CD4-positive, alpha-beta T cell (primary cell): ENCODE measurements around the gene RAB11FIP3. TPM values are rescaled to one million over a fixed set of nuclear protein-coding genes. Genes with fewer than 3 reads are reported as not detected.

Experiments used
- ATAC-seq: fragments of 200-7000 bp; cut with Tn5 transposase; one replicate; pipeline ENCODE4 v1.10.0; 2022; ENCODE audit warnings: mild to moderate bottlenecking; ENCODE audit not compliant: poor library complexity
- CTCF ChIA-PET: fragments of 350-600 bp; sonication (Branson Sonifier 250); formaldehyde crosslinking; loops from one replicate; lab custom pipeline; 2021; ENCODE audit warnings: antibody characterized with exemption, inconsistent platforms; lab: Charles Lee
- POLR2A ChIA-PET: fragments of 350-600 bp; sonication (Branson Sonifier 250); formaldehyde crosslinking; loops from one replicate; lab custom pipeline; 2021; ENCODE audit warnings: antibody characterized with exemption, inconsistent platforms; lab: Charles Lee
- DNase-seq, 14 experiments: peaks; one replicate each; pipeline ENCODE4 v3.0.0-alpha.2; 2013 to 2020; ENCODE audit warnings: mixed read lengths in 2 of 14
- H3K27ac ChIP-seq, 2 donors: one replicate each; pipeline versions ENCODE4 v1.5.1 to v1.7.0; 2013; ENCODE audit warnings: low read length in 2 of 2, low read depth in 1 of 2, mild to moderate bottlenecking in 1 of 2
- H3K27me3 ChIP-seq, 2 experiments: 1 replicate in 1 of 2; 2 replicates in 1 of 2; pipeline versions ENCODE4 v1.6.1 to v1.7.0; 2013; ENCODE audit warnings: low read length in 2 of 2, control low read depth in 1 of 2, mild to moderate bottlenecking in 1 of 2, moderate library complexity in 1 of 2; ENCODE audit not compliant: insufficient read depth in 2 of 2, control insufficient read depth in 1 of 2
- H3K36me3 ChIP-seq: one replicate; pipeline ENCODE4 v1.6.1; 2013; ENCODE audit warnings: low read length, control low read depth; ENCODE audit not compliant: insufficient read depth
- H3K4me1 ChIP-seq: one replicate; pipeline ENCODE4 v1.6.1; 2013; ENCODE audit warnings: low read length, control low read depth; ENCODE audit not compliant: insufficient read depth
- H3K4me3 ChIP-seq: one replicate; pipeline ENCODE4 v1.5.1; 2013; ENCODE audit warnings: mild to moderate bottlenecking, low read length, moderate library complexity
- H3K9me3 ChIP-seq, 2 experiments: 1 replicate in 1 of 2; 2 replicates in 1 of 2; pipeline versions ENCODE4 v1.6.1 to v1.7.0; 2013; ENCODE audit warnings: low read length in 2 of 2, mild to moderate bottlenecking in 2 of 2, control low read depth in 1 of 2, moderate library complexity in 1 of 2; ENCODE audit not compliant: control insufficient read depth in 1 of 2, insufficient read depth in 1 of 2
- H3K27ac Mint-ChIP-seq: one replicate; pipeline ENCODE4 v1.8.0; 2020; ENCODE audit warnings: mixed read lengths
- H3K27me3 Mint-ChIP-seq: one replicate; pipeline ENCODE4 v1.8.0; 2021; ENCODE audit warnings: mixed read lengths
- H3K36me3 Mint-ChIP-seq: one replicate; pipeline ENCODE4 v1.8.0; 2021; ENCODE audit warnings: low read depth, mixed read lengths
- H3K4me1 Mint-ChIP-seq: one replicate; pipeline ENCODE4 v1.8.0; 2021; ENCODE audit warnings: low read depth, mixed read lengths
- H3K4me3 Mint-ChIP-seq: one replicate; pipeline ENCODE4 v1.8.0; 2020; ENCODE audit warnings: mild to moderate bottlenecking, mixed read lengths
- H3K9me3 Mint-ChIP-seq: one replicate; pipeline ENCODE4 v1.8.0; 2020; ENCODE audit warnings: mixed read lengths
- CTCF ChIP-seq: fragments of 200-600 bp; IDR thresholded peaks from one replicate; pipeline ENCODE4 v1.8.0; 2022; ENCODE audit warnings: antibody characterized with exemption, mild to moderate bottlenecking
- intact Hi-C, 2 experiments: fragments of 100-400 bp; cut with DNase I in 1 of 2; cut with micrococcal nuclease in 1 of 2; formaldehyde crosslinking; loops; one replicate each; pipeline versions ENCODE4 v1.15.1 to v1.9.0; 2023 to 2025; cut with DNase I, micrococcal nuclease
- total RNA-seq, 174 experiments: library from RNA in 2 of 174; stranded (reverse) in 2 of 174; gene quantifications; one replicate each; pipeline ENCODE4 v1.2.3 and lab custom pipeline; 2021 to 2026

RAB11FIP3 gene
- total RNA-seq, 2 experiments from 2014 or later: 28.4 to 29.0 TPM

- H3K27ac Mint-ChIP-seq: no peak overlapping the region
- H3K4me3 Mint-ChIP-seq: no peak overlapping the region
- ATAC-seq: no peak
- H3K9me3 Mint-ChIP-seq: no peaks in the 10 kb centered on the region
- peaks cover 31% of the 10 kb centered on the region for H3K4me1 Mint-ChIP-seq
- H3K27me3 Mint-ChIP-seq: no peaks in the 10 kb centered on the region
- no peak for TF ChIP-seq CTCF
- ChIA-PET CTCF (no interaction called here), POLR2A (no interaction called here)
- intact Hi-C loops: no loop called here
- Histone ChIP-seq H3K27me3 (no peaks in the 10 kb centered on the region), H3K36me3 (no peaks in the 10 kb centered on the region), H3K4me1 (peaks cover 20% of the 10 kb centered on the region), H3K27ac (no peak overlapping the region), H3K4me3 (no peak overlapping the region), H3K9me3 (no peaks in the 10 kb centered on the region)
- H3K36me3 Mint-ChIP-seq: peaks cover 28% of the 10 kb centered on the region
- DNase-seq: no peak
Measured at GRCh38 chr16:430904-431303, 5.5 kb downstream of the RAB11FIP3 start.

GRCh38 chr16:440627-441026 is 15.2 kb downstream of the RAB11FIP3 start:
- no peak for TF ChIP-seq CTCF
- Histone ChIP-seq H3K9me3 (no peaks in the 10 kb centered on the region), H3K27me3 (no peaks in the 10 kb centered on the region), H3K27ac (no peak overlapping the region), H3K4me1 (no peaks in the 10 kb centered on the region), H3K4me3 (no peak overlapping the region), H3K36me3 (no peaks in the 10 kb centered on the region)
- no peak overlapping the region for H3K27ac Mint-ChIP-seq
- H3K9me3 Mint-ChIP-seq: no peaks in the 10 kb centered on the region
- POLR2A ChIA-PET: no interaction called here
- no peaks in the 10 kb centered on the region for H3K27me3 Mint-ChIP-seq
- no peak overlapping the region for H3K4me3 Mint-ChIP-seq
- DNase-seq (no peak), ATAC-seq (no peak)
- CTCF ChIA-PET: no interaction called here
- H3K36me3 Mint-ChIP-seq: peaks cover 6% of the 10 kb centered on the region
- H3K4me1 Mint-ChIP-seq: peaks cover 5% of the 10 kb centered on the region
- intact Hi-C loops: no loop called here

- no peak overlapping the region for H3K4me3 Mint-ChIP-seq
- H3K9me3 Mint-ChIP-seq: no peaks in the 10 kb centered on the region
- ChIA-PET POLR2A (no interaction called here), CTCF (no interaction called here)
- H3K27ac ChIP-seq: no peak overlapping the region
- no peak for ATAC-seq
- H3K4me1 Mint-ChIP-seq: peaks cover 5% of the 10 kb centered on the region
- no peaks in the 10 kb centered on the region for H3K4me1 ChIP-seq
- intact Hi-C loops: no loop called here
- no peak for DNase-seq
- peaks cover 6% of the 10 kb centered on the region for H3K36me3 Mint-ChIP-seq
- H3K4me3 ChIP-seq: no peak overlapping the region
- H3K36me3 ChIP-seq: no peaks in the 10 kb centered on the region
- H3K27me3 ChIP-seq: no peaks in the 10 kb centered on the region
- no peak for TF ChIP-seq CTCF
- H3K9me3 ChIP-seq: no peaks in the 10 kb centered on the region
- no peak overlapping the region for H3K27ac Mint-ChIP-seq
- no peaks in the 10 kb centered on the region for H3K27me3 Mint-ChIP-seq
Measured at GRCh38 chr16:441447-441846, 16.0 kb downstream of the RAB11FIP3 start.
